GM12878 (cell line): Measurements from ENCODE around the gene BRAT1.

Experiments
- POLR2A ChIP-seq: IDR thresholded peaks from 2 replicates; pipeline ENCODE4 v1.6.1; 2011; ENCODE audit warnings: low read depth, mild to moderate bottlenecking, low read length
- REST ChIP-seq: IDR thresholded peaks from 2 replicates; pipeline ENCODE4 v1.6.1; 2012; ENCODE audit warnings: mild to moderate bottlenecking, low read depth, low read length
- SMC3 ChIP-seq: IDR thresholded peaks from 2 replicates; pipeline ENCODE4 v1.6.1; 2011; ENCODE audit warnings: low read length, improper control_type of control experiment, borderline replicate concordance
- SUZ12 ChIP-seq: fragments of 200-600 bp; sonication (generic); IDR thresholded peaks from one replicate; pipeline ENCODE4 v1.6.1; 2018; ENCODE audit warnings: antibody characterized with exemption, mild to moderate bottlenecking; ENCODE audit not compliant: unreplicated experiment
- TCF7 ChIP-seq: IDR thresholded peaks from 2 replicates; pipeline ENCODE4 v1.6.1; 2014; ENCODE audit warnings: antibody characterized with exemption, borderline replicate concordance
- ZBTB40 ChIP-seq: fragments of 450-650 bp; IDR thresholded peaks from 2 replicates; pipeline ENCODE4 v1.6.1; 2016; ENCODE audit warnings: mild to moderate bottlenecking, moderate library complexity, borderline replicate concordance

GRCh38 chr7:2511769-2512168 lies 43.6 kb downstream of the BRAT1 start:
- TF ChIP-seq SUZ12 (no peak), SMC3 (no peak), POLR2A (no peak), REST (no peak), TCF7 (no peak), ZBTB40 (no peak)
